H1 (cell line): ENCODE data around the gene MPV17.

ENCODE experiments used
- CBX8 ChIP-seq: fragments of 300-800, 300-1000 bp; sonication (generic); IDR thresholded peaks from 2 replicates; pipeline ENCODE4 v1.7.1; 2016; ENCODE audit warnings: low read depth, low read length, borderline replicate concordance
- CTCF ChIP-seq, 3 experiments: IDR thresholded peaks; 1 replicate in 2 of 3; 2 replicates in 1 of 3; pipeline versions ENCODE4 v1.5.1 to v1.6.1; 2011; ENCODE audit warnings: low read length in 3 of 3, mild to moderate bottlenecking in 3 of 3, inconsistent platforms in 2 of 3, low read depth in 1 of 3, moderate library complexity in 1 of 3; ENCODE audit not compliant: insufficient read depth in 1 of 3; ENCODE audit errors: control extremely low read depth in 1 of 3
- JUND ChIP-seq: IDR thresholded peaks from 2 replicates; pipeline ENCODE4 v1.6.1; 2011; ENCODE audit warnings: mild to moderate bottlenecking, improper control_type of control experiment, low read length
- POLR2A ChIP-seq, 2 experiments: IDR thresholded peaks; 1 replicate in 1 of 2; 2 replicates in 1 of 2; pipeline ENCODE4 v1.6.1; 2011; ENCODE audit warnings: low read depth in 2 of 2, low read length in 2 of 2, mild to moderate bottlenecking in 2 of 2; ENCODE audit errors: control extremely low read depth in 1 of 2
- RFX5 ChIP-seq: IDR thresholded peaks from 2 replicates; pipeline ENCODE4 v1.6.1; 2011; ENCODE audit warnings: low read depth, low read length, improper control_type of control experiment, borderline replicate concordance
- SAP30 ChIP-seq: fragments of 300-600 bp; sonication (generic); IDR thresholded peaks from 2 replicates; pipeline ENCODE4 v1.7.1; 2012; ENCODE audit warnings: low read length, moderate library complexity, mild to moderate bottlenecking, inconsistent platforms; ENCODE audit not compliant: insufficient read depth, insufficient replicate concordance
- SUZ12 ChIP-seq: fragments of 200-600 bp; sonication (generic); IDR thresholded peaks from 2 replicates; pipeline ENCODE4 v1.6.1; 2012; ENCODE audit warnings: mild to moderate bottlenecking, inconsistent platforms, low read length, moderate library complexity, mixed read lengths
- TAF1 ChIP-seq: IDR thresholded peaks from 2 replicates; pipeline ENCODE4 v1.6.1; 2011; ENCODE audit warnings: mild to moderate bottlenecking, low read depth, low read length
- TEAD4 ChIP-seq: IDR thresholded peaks from 2 replicates; pipeline ENCODE4 v1.6.1; 2012; ENCODE audit warnings: low read depth, low read length, inconsistent platforms, mixed read lengths
- YY1 ChIP-seq: IDR thresholded peaks from 2 replicates; pipeline ENCODE4 v1.6.1; 2011; ENCODE audit warnings: low read depth, mild to moderate bottlenecking, low read length
- TF ChIP-seq, protein P1 (sequence below): IDR thresholded peaks from 2 replicates; pipeline ENCODE4 v1.6.1; 2012; ENCODE audit warnings: inconsistent platforms

GRCh38 chr2:27305516-27305915 lies 17.4 kb downstream of the MPV17 start:
- TF ChIP-seq CTCF (IDR thresholded peaks at IDR 0.05; ENCODE audit: control extremely low read depth in 1 of 3, insufficient read depth in 1 of 3, low read depth in 1 of 3, low read length in 3 of 3) (no peak), POLR2A (IDR thresholded peaks at IDR 0.05; ENCODE audit: control extremely low read depth in 1 of 2, low read depth in 2 of 2, low read length in 2 of 2) (no peak), RFX5 (no peak), TAF1 (no peak), SAP30 (no peak), TEAD4 (no peak), JUND (no peak), YY1 (no peak), CBX8 (no peak), SUZ12 (no peak)
- TF ChIP-seq, protein P1, sequence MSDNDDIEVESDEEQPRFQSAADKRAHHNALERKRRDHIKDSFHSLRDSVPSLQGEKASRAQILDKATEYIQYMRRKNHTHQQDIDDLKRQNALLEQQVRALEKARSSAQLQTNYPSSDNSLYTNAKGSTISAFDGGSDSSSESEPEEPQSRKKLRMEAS = no peak
